ENCODE measurements around the gene CAMK2D.

The CAMK2D gene

GRCh38 chr4:113637823-113638561 lies 123.5 kb downstream of the CAMK2D start:
- no peak for TF ChIP-seq ZFP30 (CRISPR knock-in tag; IDR thresholded peaks at IDR 0.05)
- no peak for TF ChIP-seq ZNF8 (CRISPR knock-in tag; IDR thresholded peaks at IDR 0.05)
- no peak for TF ChIP-seq TSHZ2 (CRISPR knock-in tag; IDR thresholded peaks at IDR 0.05)
- no peak for TF ChIP-seq GLIS3 (CRISPR knock-in tag; IDR thresholded peaks at IDR 0.05)
- TF ChIP-seq CREB5 (CRISPR knock-in tag; IDR thresholded peaks at IDR 0.05; ENCODE audit: low read depth): no peak
- no peak for TF ChIP-seq BACH2 (CRISPR knock-in tag; IDR thresholded peaks at IDR 0.05; ENCODE audit: borderline replicate concordance)
- TF ChIP-seq TOX (CRISPR knock-in tag; IDR thresholded peaks at IDR 0.05; ENCODE audit: borderline replicate concordance): no peak
- no peak for TF ChIP-seq ZC3H10 (CRISPR knock-in tag; IDR thresholded peaks at IDR 0.05)
- no peak for TF ChIP-seq PATZ1 (CRISPR knock-in tag; IDR thresholded peaks at IDR 0.05; ENCODE audit: borderline replicate concordance)
- TF ChIP-seq ESRRG (CRISPR knock-in tag; IDR thresholded peaks at IDR 0.05): no peak
- no peak for TF ChIP-seq ZNF565 (CRISPR knock-in tag; conservative IDR thresholded peaks at IDR 0.05; ENCODE audit: low read depth)
- TF ChIP-seq CSRNP3 (CRISPR knock-in tag; IDR thresholded peaks at IDR 0.05): no peak
- ATAC-seq: no peak

GRCh38 chr4:113637363-113637762 lies 124.2 kb downstream of the CAMK2D start:
- no peak for ATAC-seq
- no peak for TF ChIP-seq TOX (CRISPR knock-in tag; IDR thresholded peaks at IDR 0.05; ENCODE audit: borderline replicate concordance)
- no peak for TF ChIP-seq ZNF8 (CRISPR knock-in tag; IDR thresholded peaks at IDR 0.05)
- TF ChIP-seq ZFP3 (CRISPR knock-in tag; IDR thresholded peaks at IDR 0.05): no peak
- TF ChIP-seq ARNTL (CRISPR knock-in tag; IDR thresholded peaks at IDR 0.05; ENCODE audit: borderline replicate concordance, low read depth): no peak
- TF ChIP-seq RARB (CRISPR knock-in tag; IDR thresholded peaks at IDR 0.05): no peak
- no peak for TF ChIP-seq ESRRG (CRISPR knock-in tag; IDR thresholded peaks at IDR 0.05)
- TF ChIP-seq ZC3H10 (CRISPR knock-in tag; IDR thresholded peaks at IDR 0.05): no peak
- no peak for TF ChIP-seq PPARA (CRISPR knock-in tag; IDR thresholded peaks at IDR 0.05; ENCODE audit: borderline replicate concordance)
- no peak for TF ChIP-seq PATZ1 (CRISPR knock-in tag; IDR thresholded peaks at IDR 0.05; ENCODE audit: borderline replicate concordance)
- TF ChIP-seq GLIS3 (CRISPR knock-in tag; IDR thresholded peaks at IDR 0.05): no peak
- TF ChIP-seq OSR1 (CRISPR knock-in tag; IDR thresholded peaks at IDR 0.05): no peak
- TF ChIP-seq TCF4 (CRISPR knock-in tag; IDR thresholded peaks at IDR 0.05; ENCODE audit: borderline replicate concordance): no peak
- TF ChIP-seq CREB5 (CRISPR knock-in tag; IDR thresholded peaks at IDR 0.05; ENCODE audit: low read depth): no peak
- TF ChIP-seq ISL1 (CRISPR knock-in tag; IDR thresholded peaks at IDR 0.05): no peak; the same call in 1 of the 2 replicates
- no peak for TF ChIP-seq POU6F1 (CRISPR knock-in tag; IDR thresholded peaks at IDR 0.05; ENCODE audit: borderline replicate concordance, low read depth)
- TF ChIP-seq BACH2 (CRISPR knock-in tag; IDR thresholded peaks at IDR 0.05; ENCODE audit: borderline replicate concordance): no peak
- no peak for TF ChIP-seq ZNF565 (CRISPR knock-in tag; conservative IDR thresholded peaks at IDR 0.05; ENCODE audit: low read depth)
- no peak for TF ChIP-seq ZNF70 (CRISPR knock-in tag; IDR thresholded peaks at IDR 0.05)
